Esophagus muscularis mucosa (tissue), 4 donors: ENCODE data around the gene KCTD16. TPM values are rescaled to one million over a fixed set of nuclear protein-coding genes. Genes with fewer than 3 reads are reported as not detected.

ENCODE experiments used
- DNase-seq: peaks from one replicate; pipeline ENCODE4 v3.0.0-alpha.2; 2017; ENCODE audit errors: extremely low spot score
- H3K27ac ChIP-seq, 4 donors: fragments of 200-600 bp; sonication (generic); replicated peaks in 1 of 4; 1 replicate in 3 of 4; 2 replicates in 1 of 4; pipeline ENCODE4 v1.5.1; 2016 to 2019; ENCODE audit warnings: mild to moderate bottlenecking in 1 of 4
- H3K27me3 ChIP-seq, 4 donors: fragments of 200-600 bp; sonication (generic); one replicate each; pipeline versions ENCODE4 v1.5.1 to v1.6.0; 2016 to 2019
- H3K36me3 ChIP-seq, 4 donors: fragments of 200-600 bp; sonication (generic); one replicate each; pipeline ENCODE4 v1.5.1; 2016 to 2019
- H3K4me1 ChIP-seq, 4 donors: fragments of 200-600 bp; sonication (generic); one replicate each; pipeline ENCODE4 v1.5.1; 2016 to 2019
- H3K4me3 ChIP-seq, 4 donors: fragments of 200-600 bp; sonication (generic); 1 replicate in 2 of 4; 2 replicates in 2 of 4; pipeline ENCODE4 v1.5.1; 2016 to 2019; ENCODE audit warnings: mild to moderate bottlenecking in 4 of 4, moderate library complexity in 1 of 4
- H3K9me3 ChIP-seq, 4 donors: fragments of 200-600 bp; sonication (generic); 1 replicate in 3 of 4; 2 replicates in 1 of 4; pipeline ENCODE4 v1.5.1; 2016 to 2019
- EP300 ChIP-seq: sonication (generic); formaldehyde crosslinking; IDR thresholded peaks from one replicate; pipeline ENCODE4 v1.6.1; 2017; ENCODE audit warnings: antibody characterized with exemption
- POLR2A ChIP-seq: fragments of 450-650 bp; IDR thresholded peaks from one replicate; pipeline ENCODE4 v1.6.1; 2017; ENCODE audit warnings: antibody characterized with exemption, moderate library complexity, mild to moderate bottlenecking, low read depth
- POLR2AphosphoS5 ChIP-seq, 2 donors: sonication (generic); formaldehyde crosslinking; IDR thresholded peaks; one replicate each; pipeline ENCODE4 v1.6.1; 2017; ENCODE audit warnings: antibody characterized with exemption in 2 of 2
- WGBS: methylation state at CpG from one replicate; pipeline ENCODE4 v1.1.5; 2018; 5-methylcytosine and 5-hydroxymethylcytosine counted together
- intact Hi-C: fragments of 100-400 bp; cut with DNase I; formaldehyde crosslinking; loops from one replicate; pipeline ENCODE4 v1.15.1; 2023
- total RNA-seq, 4 donors: library from RNA; depleted of rRNA; stranded (reverse); fragments of >200 nt; gene quantifications; one replicate each; pipeline versions ENCODE4 v1.1.0 to v1.2.1, GENCODE V29; 2016
- TF ChIP-seq, protein P1 (sequence below), 3 experiments: fragments of 200-600 bp in 2 of 3; fragments of 450-650 bp in 1 of 3; sonication (generic) in 2 of 3; IDR thresholded peaks; one replicate each; pipeline ENCODE4 v1.5.1; 2017 to 2019; ENCODE audit warnings: antibody characterized with exemption in 3 of 3, mild to moderate bottlenecking in 2 of 3, moderate library complexity in 1 of 3

The KCTD16 gene
- total RNA-seq, 4 donors from 2014 or later = under 0.01 to 0.11 (median under 0.01) TPM; not detected in 1

DNA sequence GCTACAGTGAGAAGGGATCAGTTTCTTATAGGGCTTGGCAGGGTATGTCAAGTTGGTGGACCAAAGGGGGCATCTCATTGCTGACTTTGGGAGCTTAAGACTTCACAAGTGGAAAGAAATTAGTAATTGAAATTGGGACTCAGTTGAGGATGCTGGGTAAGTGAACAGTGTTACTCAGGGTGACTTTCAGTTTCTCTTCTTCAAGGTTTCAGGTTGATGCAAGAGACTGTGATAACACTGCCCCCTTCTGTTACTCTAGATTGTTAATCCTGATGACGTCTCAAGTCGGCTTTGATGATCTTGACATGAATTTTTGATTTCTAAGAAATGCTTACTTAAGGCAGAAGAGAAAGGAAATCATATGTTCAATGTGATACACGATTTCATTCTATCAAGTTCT is 21.3 kb downstream of the KCTD16 start:
- Histone ChIP-seq H3K27me3 (peaks cover 0 to 12% (median 0%) of the 10 kb centered on the region in 4 donors), H3K4me3 (peak overlapping the region in 2 of 4 donors; percentile 3 to 4), H3K4me1 (peaks cover 0 to 13% (median 11%) of the 10 kb centered on the region in 4 donors), H3K36me3 (no peaks in the 10 kb centered on the region), H3K27ac (no peak overlapping the region), H3K9me3 (no peaks in the 10 kb centered on the region)
- DNase-seq = no peak
- 25% methylated on average over 3 of the region's 3 CpGs for WGBS
- intact Hi-C loops = no loop called here
- no peak for TF ChIP-seq POLR2AphosphoS5 (IDR thresholded peaks at IDR 0.05)
- TF ChIP-seq, protein P1, sequence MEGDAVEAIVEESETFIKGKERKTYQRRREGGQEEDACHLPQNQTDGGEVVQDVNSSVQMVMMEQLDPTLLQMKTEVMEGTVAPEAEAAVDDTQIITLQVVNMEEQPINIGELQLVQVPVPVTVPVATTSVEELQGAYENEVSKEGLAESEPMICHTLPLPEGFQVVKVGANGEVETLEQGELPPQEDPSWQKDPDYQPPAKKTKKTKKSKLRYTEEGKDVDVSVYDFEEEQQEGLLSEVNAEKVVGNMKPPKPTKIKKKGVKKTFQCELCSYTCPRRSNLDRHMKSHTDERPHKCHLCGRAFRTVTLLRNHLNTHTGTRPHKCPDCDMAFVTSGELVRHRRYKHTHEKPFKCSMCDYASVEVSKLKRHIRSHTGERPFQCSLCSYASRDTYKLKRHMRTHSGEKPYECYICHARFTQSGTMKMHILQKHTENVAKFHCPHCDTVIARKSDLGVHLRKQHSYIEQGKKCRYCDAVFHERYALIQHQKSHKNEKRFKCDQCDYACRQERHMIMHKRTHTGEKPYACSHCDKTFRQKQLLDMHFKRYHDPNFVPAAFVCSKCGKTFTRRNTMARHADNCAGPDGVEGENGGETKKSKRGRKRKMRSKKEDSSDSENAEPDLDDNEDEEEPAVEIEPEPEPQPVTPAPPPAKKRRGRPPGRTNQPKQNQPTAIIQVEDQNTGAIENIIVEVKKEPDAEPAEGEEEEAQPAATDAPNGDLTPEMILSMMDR (IDR thresholded peaks at IDR 0.05) = peak in 2 of 3 experiments; percentile 9 to 29

GRCh38 chr5:144192661-144193060 is 22.0 kb downstream of the KCTD16 start:
- H3K27ac ChIP-seq = no peak overlapping the region
- H3K27me3 ChIP-seq = peaks cover 0 to 14% (median 0%) of the 10 kb centered on the region in 4 donors
- H3K4me3 ChIP-seq = no peak overlapping the region
- H3K4me1 ChIP-seq = peaks cover 0 to 7% (median 6%) of the 10 kb centered on the region in 4 donors
- H3K9me3 ChIP-seq = no peaks in the 10 kb centered on the region
- no peaks in the 10 kb centered on the region for H3K36me3 ChIP-seq
- intact Hi-C loops = no loop called here
- no peak for DNase-seq
- TF ChIP-seq, protein P1 (IDR thresholded peaks at IDR 0.05) = no peak

- H3K4me1 ChIP-seq = no peaks in the 10 kb centered on the region
- no peaks in the 10 kb centered on the region for H3K9me3 ChIP-seq
- H3K36me3 ChIP-seq = no peaks in the 10 kb centered on the region
- no peak for DNase-seq
- no peak overlapping the region for H3K4me3 ChIP-seq
- peaks cover 0 to 25% (median 0%) of the 10 kb centered on the region in 4 donors for H3K27me3 ChIP-seq
- WGBS = 89% methylated on average over 2 of the region's 2 CpGs
- TF ChIP-seq, protein P1 (IDR thresholded peaks at IDR 0.05) = no peak
- TF ChIP-seq EP300 = no peak
- TF ChIP-seq POLR2AphosphoS5 (IDR thresholded peaks at IDR 0.05) = no peak
- TF ChIP-seq POLR2A = no peak
- H3K27ac ChIP-seq = no peak overlapping the region
- intact Hi-C loops = no loop called here
Measured at GRCh38 chr5:144194144-144194543, 23.5 kb downstream of the KCTD16 start.

GRCh38 chr5:144195448-144195847 is 24.8 kb downstream of the KCTD16 start:
- WGBS = 59% methylated on average over 4 of the region's 4 CpGs
- Histone ChIP-seq H3K4me3 (no peak overlapping the region), H3K27me3 (peaks cover 0 to 28% (median 0%) of the 10 kb centered on the region in 4 donors), H3K36me3 (no peaks in the 10 kb centered on the region), H3K27ac (no peak overlapping the region), H3K9me3 (no peaks in the 10 kb centered on the region), H3K4me1 (no peaks in the 10 kb centered on the region)
- TF ChIP-seq POLR2A (no peak), EP300 (no peak), POLR2AphosphoS5 (IDR thresholded peaks at IDR 0.05) (no peak)
- intact Hi-C loops = no loop called here
- DNase-seq = no peak

- no peaks in the 10 kb centered on the region for H3K36me3 ChIP-seq
- 80% methylated on average over 1 of the region's 1 CpG for WGBS
- TF ChIP-seq POLR2AphosphoS5 (IDR thresholded peaks at IDR 0.05) (no peak), POLR2A (no peak), EP300 (no peak)
- TF ChIP-seq, protein P1 (IDR thresholded peaks at IDR 0.05) = no peak
- H3K27me3 ChIP-seq = peaks cover 0 to 36% (median 0%) of the 10 kb centered on the region in 4 donors
- no peak overlapping the region for H3K4me3 ChIP-seq
- no peak overlapping the region for H3K27ac ChIP-seq
- intact Hi-C loops = no loop called here
- H3K4me1 ChIP-seq = peaks cover 0 to 1% (median under 1%) of the 10 kb centered on the region in 4 donors
- DNase-seq = no peak
- H3K9me3 ChIP-seq = no peaks in the 10 kb centered on the region
Measured at GRCh38 chr5:144196612-144197011, 25.9 kb downstream of the KCTD16 start.
